CD14-positive monocyte (primary cell): ENCODE data around the gene STRA6. TPM values are rescaled to one million over a fixed set of nuclear protein-coding genes. Genes with fewer than 3 reads are reported as not detected.

Experiments used
- DNase-seq, 3 donors: peaks; one replicate each; pipeline ENCODE4 v3.0.0-alpha.2; 2011 to 2022
- H2AFZ ChIP-seq: 2 replicates; pipeline ENCODE4 v1.6.0; 2012; ENCODE audit warnings: mild to moderate bottlenecking, low read depth, low read length, inconsistent platforms; ENCODE audit not compliant: insufficient read depth, poor library complexity, severe bottlenecking
- H3K27ac ChIP-seq, 2 donors: 1 replicate in 1 of 2; 2 replicates in 1 of 2; pipeline ENCODE4 v1.5.1; 2012 to 2013; ENCODE audit warnings: low read length in 2 of 2, control low read depth in 1 of 2, inconsistent platforms in 1 of 2, low read depth in 1 of 2, mild to moderate bottlenecking in 1 of 2
- H3K27me3 ChIP-seq, 2 donors: one replicate each; pipeline versions ENCODE4 v1.6.0 to v1.6.1; 2011 to 2013; ENCODE audit warnings: low read length in 2 of 2; ENCODE audit not compliant: control insufficient read depth in 2 of 2, insufficient read depth in 2 of 2
- H3K36me3 ChIP-seq, 2 donors: replicated peaks in 1 of 2; 1 replicate in 1 of 2; 2 replicates in 1 of 2; pipeline versions ENCODE4 v1.5.1 to v1.6.1; 2012 to 2013; ENCODE audit warnings: low read length in 2 of 2, control low read depth in 1 of 2, inconsistent platforms in 1 of 2, mild to moderate bottlenecking in 1 of 2; ENCODE audit not compliant: insufficient read depth in 2 of 2, control insufficient read depth in 1 of 2
- H3K4me1 ChIP-seq, 2 donors: 1 replicate in 1 of 2; 2 replicates in 1 of 2; pipeline versions ENCODE4 v1.5.1 to v1.6.1; 2012 to 2013; ENCODE audit warnings: low read length in 2 of 2, control low read depth in 1 of 2, inconsistent platforms in 1 of 2, mild to moderate bottlenecking in 1 of 2, moderate library complexity in 1 of 2; ENCODE audit not compliant: insufficient read depth in 2 of 2, control insufficient read depth in 1 of 2
- H3K4me2 ChIP-seq: replicated peaks from 2 replicates; pipeline ENCODE3; 2012; ENCODE audit warnings: low read length, moderate library complexity, mild to moderate bottlenecking; ENCODE audit not compliant: poor library complexity, severe bottlenecking; ENCODE audit errors: extremely low read depth
- H3K4me3 ChIP-seq, 3 experiments: fragments of 200-600 bp in 1 of 3; sonication (generic) in 1 of 3; replicated peaks in 1 of 3; 1 replicate in 2 of 3; 2 replicates in 1 of 3; pipeline ENCODE4 v1.5.1; 2011 to 2013; ENCODE audit warnings: low read length in 3 of 3, mild to moderate bottlenecking in 3 of 3, control low read depth in 2 of 3, low read depth in 2 of 3, inconsistent platforms in 1 of 3, moderate library complexity in 1 of 3
- H3K79me2 ChIP-seq: 2 replicates; pipeline ENCODE4 v1.6.0; 2012; ENCODE audit warnings: mild to moderate bottlenecking, control low read depth, inconsistent platforms, low read length, moderate library complexity; ENCODE audit not compliant: insufficient read depth
- H3K9ac ChIP-seq: 2 replicates; pipeline ENCODE4 v1.6.0; 2017; ENCODE audit warnings: low read length, mild to moderate bottlenecking; ENCODE audit not compliant: insufficient read depth, poor library complexity, severe bottlenecking
- H3K9me3 ChIP-seq, 2 donors: replicated peaks in 1 of 2; 1 replicate in 1 of 2; 2 replicates in 1 of 2; pipeline versions ENCODE4 v1.5.1 to v1.6.1; 2012 to 2013; ENCODE audit warnings: low read length in 2 of 2, control low read depth in 1 of 2; ENCODE audit not compliant: control insufficient read depth in 1 of 2, insufficient read depth in 1 of 2
- H4K20me1 ChIP-seq: 2 replicates; pipeline ENCODE4 v1.6.0; 2012; ENCODE audit warnings: mild to moderate bottlenecking, low read length, control low read depth, moderate library complexity; ENCODE audit not compliant: insufficient read depth
- H3K27ac Mint-ChIP-seq, 7 donors: one replicate each; pipeline ENCODE4 v1.8.0; 2020; ENCODE audit warnings: mild to moderate bottlenecking in 7 of 7, mixed read lengths in 7 of 7, moderate library complexity in 6 of 7, inconsistent platforms in 2 of 7
- H3K27me3 Mint-ChIP-seq, 3 donors: one replicate each; pipeline ENCODE4 v1.8.0; 2021 to 2022; ENCODE audit warnings: low read depth in 3 of 3, mild to moderate bottlenecking in 3 of 3, mixed read lengths in 3 of 3, moderate library complexity in 3 of 3, inconsistent platforms in 1 of 3
- H3K36me3 Mint-ChIP-seq, 2 donors: one replicate each; pipeline ENCODE4 v1.8.0; 2020; ENCODE audit warnings: mixed read lengths in 2 of 2, inconsistent platforms in 1 of 2, mild to moderate bottlenecking in 1 of 2
- H3K4me1 Mint-ChIP-seq: one replicate; pipeline ENCODE4 v1.8.0; 2020; ENCODE audit warnings: mild to moderate bottlenecking, mixed read lengths
- H3K4me3 Mint-ChIP-seq, 2 donors: one replicate each; pipeline ENCODE4 v1.8.0; 2020; ENCODE audit warnings: mild to moderate bottlenecking in 2 of 2, mixed read lengths in 2 of 2, moderate library complexity in 1 of 2
- H3K9me3 Mint-ChIP-seq, 7 donors: one replicate each; pipeline ENCODE4 v1.8.0; 2020 to 2022; ENCODE audit warnings: mixed read lengths in 7 of 7, mild to moderate bottlenecking in 6 of 7, moderate library complexity in 6 of 7, inconsistent platforms in 2 of 7
- CTCF ChIP-seq: fragments of 200-600 bp; IDR thresholded peaks from one replicate; pipeline ENCODE4 v1.8.0; 2022; ENCODE audit warnings: antibody characterized with exemption, mild to moderate bottlenecking
- WGBS: methylation state at CpG from one replicate; pipeline ENCODE4 v1.1.5; 2013; ENCODE audit warnings: missing lambda C conversion rate; ENCODE audit not compliant: insufficient coverage; 5-methylcytosine and 5-hydroxymethylcytosine counted together
- intact Hi-C, 2 donors: fragments of 100-400 bp; cut with micrococcal nuclease; formaldehyde crosslinking; loops; one replicate each; pipeline versions ENCODE4 v1.15.0 to v1.15.1; 2023
- polyA plus RNA-seq, 3 donors: library from polyadenylated mRNA; depleted of rRNA in 1 of 3; unstranded in 2 of 3; stranded (reverse) in 1 of 3; fragments of 300-500 nt in 2 of 3; fragments of >200 nt in 1 of 3; fragmentation: Illumina TruSeq in 2 of 3; gene quantifications; 1 replicate in 2 of 3; 2 replicates in 1 of 3; pipeline ENCODE4 v1.2.3, GENCODE V29; 2012 to 2021

The STRA6 gene
- polyA plus RNA-seq, 3 donors, result not detected

GRCh38 chr15:74179983-74180880, 22.4 kb downstream of the STRA6 start:
- WGBS, result 98% methylated on average over 9 of the region's 17 CpGs
- intact Hi-C loops, result no loop called here
- Mint-ChIP-seq H3K27me3 (peaks cover 7 to 9% (median 8%) of the 10 kb centered on the region in 3 donors), H3K4me1 (no peaks in the 10 kb centered on the region), H3K9me3 (no peaks in the 10 kb centered on the region), H3K4me3 (no peak overlapping the region), H3K36me3 (no peaks in the 10 kb centered on the region), H3K27ac (peak overlapping the region in 1 of 7 donors; percentile 41)
- Histone ChIP-seq H3K27me3 (no peaks in the 10 kb centered on the region), H3K36me3 (no peaks in the 10 kb centered on the region), H3K4me1 (no peaks in the 10 kb centered on the region), H3K9ac (no peak overlapping the region), H3K9me3 (no peaks in the 10 kb centered on the region), H3K4me2 (no peak overlapping the region), H3K79me2 (no peaks in the 10 kb centered on the region), H4K20me1 (no peaks in the 10 kb centered on the region), H3K4me3 (no peak overlapping the region), H2AFZ (no peak overlapping the region), H3K27ac (no peak overlapping the region)
- no peak for DNase-seq
- no peak for TF ChIP-seq CTCF

DNA sequence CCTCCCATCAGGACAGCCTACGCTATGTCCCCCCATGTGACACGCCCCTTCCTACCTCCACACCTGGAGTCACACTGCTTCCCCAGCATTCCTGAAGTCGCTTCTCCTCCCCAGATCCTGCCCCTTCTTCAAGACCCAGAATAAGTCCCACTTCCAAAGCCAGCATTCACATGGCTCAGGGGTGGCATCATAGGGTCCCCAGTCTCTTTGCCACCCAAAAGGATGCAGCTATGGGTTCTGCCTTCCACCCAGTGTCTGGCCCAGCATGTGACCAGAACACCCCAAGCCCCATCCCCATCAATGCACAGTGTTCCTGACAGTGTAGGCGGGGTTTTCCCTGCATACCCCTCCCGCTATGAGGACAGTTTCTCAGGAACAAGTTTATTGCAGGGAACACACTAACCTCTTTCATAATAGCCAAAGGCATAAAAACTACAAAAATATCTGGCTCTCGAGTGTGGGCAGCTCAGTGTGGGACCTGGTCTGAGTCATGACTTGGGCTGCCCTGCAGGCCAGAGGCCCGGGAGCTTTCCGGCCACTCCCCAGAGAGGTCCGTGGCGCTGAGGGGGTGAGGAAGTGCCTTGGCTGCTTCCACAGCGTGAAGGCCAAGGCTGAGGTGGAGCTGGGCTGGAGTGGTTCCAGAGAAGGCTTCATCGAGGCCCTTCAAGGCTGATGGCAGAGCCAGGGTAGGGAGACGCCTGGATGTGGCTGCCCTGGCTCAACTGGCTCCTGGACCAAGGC, 23.3 kb downstream of the STRA6 start:
- H3K4me3 Mint-ChIP-seq, result no peak overlapping the region
- H3K4me2 ChIP-seq, result no peak overlapping the region

More for the DNA sequence above, 23.3 kb downstream of the STRA6 start:
- Histone ChIP-seq H3K27ac (no peak overlapping the region), H3K4me1 (no peaks in the 10 kb centered on the region), H4K20me1 (no peaks in the 10 kb centered on the region), H2AFZ (no peak overlapping the region), H3K9me3 (no peaks in the 10 kb centered on the region), H3K79me2 (no peaks in the 10 kb centered on the region), H3K9ac (no peak overlapping the region), H3K36me3 (no peaks in the 10 kb centered on the region), H3K27me3 (no peaks in the 10 kb centered on the region), H3K4me3 (no peak overlapping the region)
- WGBS, result 91% methylated on average over 7 of the region's 13 CpGs
- Mint-ChIP-seq H3K36me3 (no peaks in the 10 kb centered on the region), H3K9me3 (no peaks in the 10 kb centered on the region), H3K4me1 (no peaks in the 10 kb centered on the region), H3K27ac (no peak overlapping the region), H3K27me3 (peaks cover 7 to 9% (median 8%) of the 10 kb centered on the region in 3 donors)
- TF ChIP-seq CTCF, result no peak
- intact Hi-C loops, result no loop called here
- DNase-seq, result no peak
